NCI-H1436 treated with DMSO at 0.1 percent for 48 hours (cell line): ENCODE data around the gene C19orf85.
"Not testable (repeated sequence)": the region's sequence is repeated elsewhere in the genome, so short reads cannot be mapped to it uniquely, and the experiment has no call there.

Experiments used
- DNase-seq: peaks from one replicate; lab custom pipeline; 2025; lab: John Stamatoyannopoulos, UW

The C19orf85 gene

GRCh38 chr19:55457683-55458457, 6.7 kb downstream of the C19orf85 start:
- DNase-seq: no peak

GRCh38 chr19:55456347-55456746, 8.2 kb downstream of the C19orf85 start:
- DNase-seq: no peak

- no peak for DNase-seq
Observed at GRCh38 chr19:55455576-55456235, 8.8 kb downstream of the C19orf85 start.

- no peak for DNase-seq
Observed at GRCh38 chr19:55454787-55455243, 9.7 kb downstream of the C19orf85 start.

DNA sequence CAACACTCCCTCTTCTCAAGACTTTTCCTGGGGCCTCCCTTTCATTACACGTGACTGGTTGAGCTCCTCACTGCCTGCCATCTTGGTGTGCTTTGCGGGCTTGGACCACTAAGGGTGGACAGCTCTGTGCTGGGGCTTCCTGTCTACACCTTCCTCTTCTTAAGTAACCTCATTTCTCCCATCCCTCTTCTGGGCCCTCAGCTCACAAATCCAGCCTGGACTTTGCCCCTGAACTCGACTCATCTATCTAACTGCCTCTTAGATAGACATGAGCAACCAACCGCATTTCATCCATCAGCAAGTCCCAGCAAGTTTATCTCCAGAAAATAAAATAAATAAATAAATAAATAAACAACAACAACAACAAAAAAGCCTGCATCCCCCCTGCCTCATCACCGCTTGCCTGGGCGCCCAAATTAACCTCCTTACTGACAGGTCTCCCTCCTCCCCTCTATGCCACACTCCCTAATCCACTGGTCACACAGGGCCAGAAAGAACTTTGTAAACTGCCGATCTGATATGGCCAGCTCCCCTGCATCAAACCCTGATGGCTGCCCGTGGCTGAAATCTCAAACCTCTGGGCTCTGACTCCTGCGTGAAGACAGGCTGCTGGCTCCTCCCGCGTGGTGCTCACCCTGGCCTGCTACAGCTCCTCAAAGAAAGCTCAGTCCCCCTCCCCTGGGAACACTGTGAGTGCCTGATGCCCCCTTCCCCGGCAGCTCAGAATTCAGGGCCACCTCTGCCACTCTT, 10.9 kb downstream of the C19orf85 start:
- no peak for DNase-seq

- DNase-seq: no peak
Observed at GRCh38 chr19:55452749-55453346, 11.7 kb downstream of the C19orf85 start.

- no peak for DNase-seq
Observed at GRCh38 chr19:55451965-55452748, 12.4 kb downstream of the C19orf85 start.

- no peak for DNase-seq
Observed at GRCh38 chr19:55451163-55451964, 13.2 kb downstream of the C19orf85 start.

DNA sequence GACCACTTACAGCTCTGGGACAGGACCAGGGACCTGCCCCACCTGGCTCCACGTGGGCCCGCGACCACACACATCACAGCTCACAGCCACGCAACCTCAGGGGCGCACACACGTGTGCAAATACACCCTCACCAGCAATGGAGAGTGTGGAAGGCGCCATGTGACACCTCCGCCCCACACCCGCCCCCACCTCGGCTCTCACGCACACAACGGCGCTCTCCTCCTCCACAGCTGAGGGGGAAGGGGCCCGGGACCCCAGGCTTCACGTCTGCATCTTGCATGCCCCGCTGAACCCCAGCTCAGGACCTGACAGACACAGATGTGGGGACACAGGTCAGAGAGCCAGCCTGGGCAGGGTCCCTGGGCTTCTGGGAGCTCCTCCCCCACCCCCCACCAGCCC, 15.1 kb downstream of the C19orf85 start:
- DNase-seq: no peak

DNA sequence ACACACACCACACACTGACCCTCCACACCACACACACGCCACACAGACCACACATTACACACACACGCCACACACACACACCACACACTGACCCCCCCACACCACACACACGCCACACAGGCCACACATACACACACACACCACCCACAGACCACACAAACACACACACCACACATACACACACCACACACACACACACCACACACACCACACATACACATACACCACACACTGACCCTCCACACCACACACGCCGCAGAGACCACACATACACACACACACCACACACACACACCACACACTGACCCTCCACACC, 16.4 kb downstream of the C19orf85 start:
- DNase-seq: not testable (repeated sequence)

GRCh38 chr19:55447421-55448174, 17.0 kb downstream of the C19orf85 start:
- no peak for DNase-seq

DNA sequence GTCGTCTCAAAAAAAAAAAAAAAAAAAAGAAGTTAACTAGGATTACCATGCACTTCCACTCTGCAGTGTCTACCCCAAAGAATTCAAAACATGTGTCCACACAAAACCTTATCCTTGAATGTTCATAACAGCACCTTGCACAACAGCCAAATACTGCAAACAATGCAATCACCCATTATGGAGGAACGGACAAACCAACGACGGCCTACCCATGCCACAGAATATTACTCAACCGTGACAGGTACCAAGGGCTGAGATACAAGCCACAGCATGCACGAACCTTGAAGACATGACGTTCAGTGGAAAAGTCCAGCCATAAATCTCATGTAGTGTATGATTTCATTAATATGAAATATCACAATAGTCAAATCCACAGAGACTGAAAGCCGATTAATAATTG, 18.5 kb downstream of the C19orf85 start:
- no peak for DNase-seq

- DNase-seq: no peak
Observed at GRCh38 chr19:55444646-55445045, 19.9 kb downstream of the C19orf85 start.

- DNase-seq: no peak
Observed at GRCh38 chr19:55443824-55444480, 20.6 kb downstream of the C19orf85 start.

DNA sequence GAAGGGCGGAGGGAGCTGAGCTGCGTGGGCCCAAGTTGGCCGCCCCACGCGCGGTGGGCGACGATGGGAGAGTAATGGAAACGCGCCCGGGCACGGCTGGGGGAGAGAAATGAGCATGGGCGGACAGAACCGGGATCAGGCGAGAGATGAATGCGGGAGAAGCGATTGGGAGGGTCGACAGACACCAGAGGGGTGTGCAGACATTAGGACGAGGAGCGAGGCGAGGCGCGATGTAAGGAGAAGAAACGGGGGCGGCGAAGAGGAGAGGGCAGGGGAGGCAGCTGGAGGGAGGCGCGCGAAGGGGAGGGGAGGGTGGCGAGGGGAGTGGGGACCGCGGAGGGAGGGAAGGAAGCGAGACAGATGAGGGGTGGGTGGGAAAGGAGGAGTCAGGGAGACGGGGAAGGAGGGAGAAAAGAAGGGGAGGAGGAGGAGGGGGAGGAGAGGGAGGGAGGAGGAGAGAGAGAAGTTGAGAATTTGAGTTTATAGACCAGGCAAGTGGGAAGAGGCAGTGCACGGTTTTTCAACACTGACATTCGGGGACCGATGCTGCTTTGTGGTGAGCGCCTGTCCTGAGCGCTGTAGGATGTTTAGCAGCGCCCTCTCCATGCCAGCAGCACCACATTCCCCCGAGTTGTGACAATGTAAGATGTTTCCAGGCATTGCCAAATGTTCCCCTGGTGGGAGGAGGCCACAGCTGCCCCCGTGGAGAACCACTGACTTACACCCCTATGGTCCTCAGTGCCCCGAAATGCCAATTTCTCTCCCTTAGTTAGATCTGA, 21.3 kb downstream of the C19orf85 start, which contains the start of gene SHISA7:
TSS of gene SHISA7 (minus strand) at position 256 of the 779 bp plus-strand sequence. CDS start 437 bp downstream, outside the sequence.
- no peak for DNase-seq

DNA sequence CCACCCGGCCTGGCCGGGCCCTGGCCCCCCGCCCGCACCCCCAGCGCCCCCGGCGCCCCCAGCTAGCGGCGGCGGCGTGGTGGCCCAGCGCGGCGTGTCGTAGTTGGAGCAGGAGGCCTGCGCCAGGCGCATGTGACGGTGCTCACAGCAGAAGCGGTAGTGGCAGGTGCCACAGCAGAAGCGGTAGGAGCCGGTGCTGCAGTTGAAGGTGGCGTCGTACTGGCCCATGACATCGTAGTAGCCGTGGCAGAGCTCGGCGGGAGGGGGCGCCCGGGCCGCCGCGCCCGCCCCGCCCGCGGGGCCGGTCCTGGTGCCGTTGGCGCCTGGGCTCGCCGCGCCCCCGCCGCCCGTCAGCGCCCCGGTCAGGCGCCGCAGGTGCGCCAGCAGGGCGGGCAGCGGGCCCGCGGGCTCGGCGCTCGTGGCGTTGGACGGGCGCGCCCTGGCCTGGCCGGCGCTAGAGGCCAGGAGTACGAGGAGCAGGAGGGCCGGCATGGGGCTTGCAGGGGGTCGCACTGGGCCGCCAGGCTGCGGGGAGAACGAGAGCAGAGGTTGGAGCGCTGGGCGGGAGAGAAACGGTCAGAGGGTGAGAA, 22.1 kb downstream of the C19orf85 start:
- no peak for DNase-seq

- no peak for DNase-seq
Observed at GRCh38 chr19:55441692-55442321, 22.7 kb downstream of the C19orf85 start.

DNA sequence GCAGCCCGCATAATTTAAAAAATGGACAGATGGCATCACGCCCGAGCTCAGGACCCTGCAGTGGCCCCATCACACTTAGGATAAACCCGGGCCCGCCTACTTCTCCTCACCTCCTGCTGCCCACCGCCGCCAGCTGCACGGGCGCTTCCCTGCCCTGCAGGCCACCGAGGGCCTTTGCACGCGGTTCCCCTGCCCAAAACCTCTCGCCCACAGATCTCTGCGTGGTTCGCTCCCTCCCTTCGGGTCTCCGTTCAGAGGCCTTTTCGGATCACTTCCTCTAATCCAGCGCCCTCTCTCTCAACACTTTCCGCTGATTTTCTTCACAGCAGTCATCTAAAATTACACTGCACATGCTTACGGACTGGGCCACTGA, 23.2 kb downstream of the C19orf85 start:
- DNase-seq: no peak
